Heart left ventricle (tissue), 16 donors: ENCODE data around the gene YIPF4. TPM values are rescaled to one million over a fixed set of nuclear protein-coding genes. Genes with fewer than 3 reads are reported as not detected.

ENCODE experiments used
- ATAC-seq, 4 donors: fragments of 200-7000 bp; cut with Tn5 transposase; one replicate each; pipeline ENCODE4 v1.9.1; 2020 to 2022; ENCODE audit warnings: moderate library complexity in 4 of 4, mild to moderate bottlenecking in 3 of 4, moderate number of reproducible peaks in 1 of 4
- DNase-seq, 5 donors: peaks; one replicate each; pipeline ENCODE4 v3.0.0-alpha.2; 2020
- H3K27ac ChIP-seq, 12 donors: fragments of 200-600 bp; sonication (generic) in 4 of 12; one replicate each; pipeline versions ENCODE4 v1.5.0 to v1.8.0; 2016 to 2022; ENCODE audit warnings: mild to moderate bottlenecking in 2 of 12
- H3K27me3 ChIP-seq, 9 donors: fragments of 200-600 bp; sonication (generic) in 2 of 9; one replicate each; pipeline versions ENCODE4 v1.5.1 to v1.8.0; 2016 to 2022; ENCODE audit warnings: mild to moderate bottlenecking in 3 of 9
- H3K36me3 ChIP-seq, 9 donors: fragments of 200-600 bp; sonication (generic) in 2 of 9; one replicate each; pipeline versions ENCODE4 v1.5.0 to v1.8.0; 2018 to 2022; ENCODE audit warnings: mild to moderate bottlenecking in 2 of 9
- H3K4me1 ChIP-seq, 12 donors: fragments of 200-600 bp; sonication (generic) in 4 of 12; one replicate each; pipeline versions ENCODE4 v1.5.0 to v1.8.0; 2016 to 2022; ENCODE audit warnings: mild to moderate bottlenecking in 3 of 12
- H3K4me3 ChIP-seq, 12 donors: fragments of 200-600 bp; sonication (generic) in 4 of 12; one replicate each; pipeline versions ENCODE4 v1.5.0 to v1.8.0; 2017 to 2022; ENCODE audit warnings: mild to moderate bottlenecking in 9 of 12, moderate library complexity in 4 of 12
- H3K9me3 ChIP-seq, 12 donors: fragments of 200-600 bp; sonication (generic) in 4 of 12; one replicate each; pipeline versions ENCODE4 v1.5.0 to v1.8.0; 2016 to 2022; ENCODE audit warnings: mild to moderate bottlenecking in 1 of 12
- POLR2A ChIP-seq, 2 donors: fragments of 450-650 bp; IDR thresholded peaks; one replicate each; pipeline ENCODE4 v1.6.1; 2017; ENCODE audit warnings: antibody characterized with exemption in 2 of 2, mild to moderate bottlenecking in 2 of 2, moderate library complexity in 2 of 2
- WGBS, 4 donors: extraction: QIAGEN DNeasy Blood & Tissue Kit in 2 of 4; methylation state at CpG; one replicate each; pipeline versions ENCODE4 v1.1.5 to v1.1.7; 2013 to 2018; 5-methylcytosine and 5-hydroxymethylcytosine counted together
- intact Hi-C, 10 donors: fragments of 100-400 bp; cut with DNase I; formaldehyde crosslinking; loops; one replicate each; pipeline versions ENCODE4 v1.11.1 to v1.14.2; 2022
- polyA plus RNA-seq, 2 donors: library from polyadenylated mRNA; stranded (reverse); fragments of 200-250 nt; gene quantifications; one replicate each; pipeline ENCODE4 v1.2.3, GENCODE V29; 2013
- total RNA-seq, 9 donors: library from RNA; depleted of rRNA in 2 of 9; stranded (reverse); fragments of >200 nt in 2 of 9; fragmentation: NEBNext Ultra II Directional in 3 of 9; extraction: Animal tissue kit (Norgen Biotek cat#: 25700) in 3 of 9; gene quantifications; one replicate each; pipeline versions ENCODE4 v1.1.0 to v1.2.4, GENCODE V29; 2016 to 2023
- TF ChIP-seq, protein P1 (sequence below), 12 donors: fragments of 200-600 bp; sonication (generic) in 4 of 12; IDR thresholded peaks; one replicate each; pipeline versions ENCODE4 v1.5.0 to v1.8.0; 2018 to 2022; ENCODE audit warnings: antibody characterized with exemption in 12 of 12, mild to moderate bottlenecking in 5 of 12
- donor health status: ischemic (EF 13 %, LVEDD 7.1; RV severe dilation, severe dysfunction).
- donor health status: healthy with polysubstance abuse.
- donor health status: DM: no; HTN: yes; CAD: no.
- donor health status: DM: no; HTN: no; CAD: no.
- donor health status: ischemic (EF 25% LVEDD 6.9; RV normal size, moderate dysfunction).
- donor health status: ischemic (EF 25% LVEDD 5.7; RV mildly dilated, moderate dysfunction).
- donor health status: healthy.
- donor health status: DM: yes; HTN: yes; CAD: no.
- donor health status: ischemic (EF 35%, LVEDD 5.7; RV mildly dilated, moderate dysfunction).
- donor health status: nonischemic (EF 11% LVEDD 7.7; RV severe dilation, severe dysfunction).
- donor health status: DM: yes; HTN: yes; CAD: no.
- donor health status: PGD.
- donor health status: ischemic (EF 29% LVEDD 5.4; RV normal size, mild dysfunction).
- donor health status: nonischemic (EF 23%, LVEDD 6.1; RV moderate dilation, normal function).

Gene YIPF4
- total and polyA plus RNA-seq, 11 donors: 14.9 to 79.3 (median 60.3) TPM

DNA sequence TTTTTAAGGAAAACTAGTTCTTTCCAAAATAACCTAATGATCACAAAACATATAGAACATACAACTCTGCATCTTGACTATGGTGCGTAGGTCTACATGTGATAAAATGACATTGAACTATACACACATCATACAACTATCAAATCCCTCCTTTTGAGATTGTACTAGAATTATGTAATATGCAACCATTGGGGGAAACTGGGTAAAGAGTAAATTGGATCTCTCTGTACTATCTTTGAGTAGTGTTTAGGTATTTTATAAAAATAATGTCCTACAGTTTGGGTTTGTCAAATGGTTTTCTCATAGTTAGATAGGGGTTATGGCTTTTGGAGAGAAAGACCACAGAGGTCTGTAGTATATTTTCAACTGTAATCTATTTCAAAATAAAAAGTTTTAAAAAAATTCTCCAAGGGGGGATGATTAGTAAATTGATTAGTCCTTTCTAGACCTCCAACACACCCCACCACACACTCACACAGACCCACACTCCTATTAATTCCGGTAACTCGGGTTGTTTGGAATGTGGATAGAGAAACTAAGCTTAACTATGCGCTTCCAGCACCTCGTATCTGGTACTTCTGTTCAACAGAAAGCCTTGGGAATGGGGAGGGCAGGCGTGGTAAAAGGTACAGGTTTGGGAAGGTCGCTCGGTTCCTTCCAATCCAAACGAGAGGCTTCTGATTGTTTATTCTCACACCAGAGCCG, 78.4 kb downstream of the YIPF4 start:
- DNase-seq (no peak), ATAC-seq (peak in 1 of 4 donors; percentile 5)
- no peak for TF ChIP-seq POLR2A (IDR thresholded peaks at IDR 0.05)
- TF ChIP-seq, protein P1, sequence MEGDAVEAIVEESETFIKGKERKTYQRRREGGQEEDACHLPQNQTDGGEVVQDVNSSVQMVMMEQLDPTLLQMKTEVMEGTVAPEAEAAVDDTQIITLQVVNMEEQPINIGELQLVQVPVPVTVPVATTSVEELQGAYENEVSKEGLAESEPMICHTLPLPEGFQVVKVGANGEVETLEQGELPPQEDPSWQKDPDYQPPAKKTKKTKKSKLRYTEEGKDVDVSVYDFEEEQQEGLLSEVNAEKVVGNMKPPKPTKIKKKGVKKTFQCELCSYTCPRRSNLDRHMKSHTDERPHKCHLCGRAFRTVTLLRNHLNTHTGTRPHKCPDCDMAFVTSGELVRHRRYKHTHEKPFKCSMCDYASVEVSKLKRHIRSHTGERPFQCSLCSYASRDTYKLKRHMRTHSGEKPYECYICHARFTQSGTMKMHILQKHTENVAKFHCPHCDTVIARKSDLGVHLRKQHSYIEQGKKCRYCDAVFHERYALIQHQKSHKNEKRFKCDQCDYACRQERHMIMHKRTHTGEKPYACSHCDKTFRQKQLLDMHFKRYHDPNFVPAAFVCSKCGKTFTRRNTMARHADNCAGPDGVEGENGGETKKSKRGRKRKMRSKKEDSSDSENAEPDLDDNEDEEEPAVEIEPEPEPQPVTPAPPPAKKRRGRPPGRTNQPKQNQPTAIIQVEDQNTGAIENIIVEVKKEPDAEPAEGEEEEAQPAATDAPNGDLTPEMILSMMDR (IDR thresholded peaks at IDR 0.05): no peak
- intact Hi-C loops: loop anchor here in 3 of 10 donors (2.0 to 10.0 kb wide), 5 partner anchors 79 to 344 kb away; partner anchors contain the start of genes YIPF4 (in 2 of the 3), MEMO1 (in 1 of the 3), SLC30A6 (in 1 of the 3) and SPAST (in 1 of the 3)
- 10 to 11% (median 10%) methylated on average over 10 of the region's 10 CpGs for WGBS, 4 donors
- H3K36me3 ChIP-seq: peaks cover 0 to 8% (median 0%) of the 10 kb centered on the region in 9 donors
- no peaks in the 10 kb centered on the region for H3K9me3 ChIP-seq
- no peaks in the 10 kb centered on the region for H3K27me3 ChIP-seq
- peak overlapping the region; percentile 73 to 100 (median 95) for H3K4me3 ChIP-seq
- peaks cover 10 to 39% (median 29%) of the 10 kb centered on the region in 12 donors for H3K4me1 ChIP-seq
- peak overlapping the region; percentile 85 to 98 (median 93) for H3K27ac ChIP-seq

DNA sequence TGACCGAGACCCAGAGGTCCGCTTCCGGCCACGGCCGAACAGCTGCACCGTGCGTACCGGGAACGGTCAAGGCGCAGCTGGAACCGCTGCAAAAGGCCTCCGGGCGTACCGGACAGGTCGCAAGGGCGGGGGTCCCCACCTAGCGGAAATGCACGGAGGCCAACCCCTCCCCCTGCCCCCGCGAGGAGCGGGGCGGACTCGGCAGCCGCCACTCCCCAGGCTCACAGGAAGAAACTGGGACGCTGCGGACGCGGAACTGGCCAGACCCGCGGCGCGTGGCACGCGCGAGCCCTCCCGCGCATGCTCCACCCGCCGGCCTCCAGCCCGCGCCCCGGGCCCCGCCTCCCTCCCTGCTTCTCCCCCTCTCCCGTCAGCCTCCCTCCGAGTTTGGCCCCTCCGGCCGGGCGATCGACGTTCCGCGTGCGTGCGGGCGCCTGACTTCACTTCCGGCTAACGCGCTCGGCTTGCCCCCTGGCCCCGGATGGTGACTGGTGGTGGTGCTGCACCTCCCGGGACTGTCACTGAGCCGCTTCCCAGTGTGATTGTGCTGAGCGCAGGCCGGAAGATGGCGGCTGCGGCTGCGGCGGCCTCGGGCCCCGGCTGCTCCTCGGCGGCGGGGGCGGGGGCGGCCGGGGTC, 79.1 kb downstream of the YIPF4 start, which contains the start of gene BIRC6:
Gene BIRC6, plus strand, starts transcription at position 343 of the 637 bp plus-strand sequence. Its CDS starts 139 bp downstream, at position 482.
- intact Hi-C loops: loop anchor here in 3 of 10 donors (2.0 to 10.0 kb wide), 5 partner anchors 79 to 344 kb away; partner anchors contain the start of genes YIPF4 (in 2 of the 3), MEMO1 (in 1 of the 3), SLC30A6 (in 1 of the 3) and SPAST (in 1 of the 3)
- Histone ChIP-seq H3K36me3 (peaks cover 0 to 10% (median 0%) of the 10 kb centered on the region in 9 donors), H3K4me1 (peaks cover 10 to 46% (median 29%) of the 10 kb centered on the region in 12 donors), H3K4me3 (peak within 1 kb of the TSS; percentile 73 to 100 (median 95)), H3K27ac (peak within 1 kb of the TSS; percentile 85 to 98 (median 93)), H3K27me3 (no peaks in the 10 kb centered on the region), H3K9me3 (no peaks in the 10 kb centered on the region)
- ATAC-seq (peak; percentile 96 to 98 (median 97)), DNase-seq (peak; percentile 98 to 99 (median 99))
- WGBS, 4 donors: 0 to 1% (median 1%) methylated on average over 33 to 76 of the region's 76 CpGs
- TF ChIP-seq, protein P1 (IDR thresholded peaks at IDR 0.05): no peak
- TF ChIP-seq POLR2A (IDR thresholded peaks at IDR 0.05): peak; percentile 29 to 89

DNA sequence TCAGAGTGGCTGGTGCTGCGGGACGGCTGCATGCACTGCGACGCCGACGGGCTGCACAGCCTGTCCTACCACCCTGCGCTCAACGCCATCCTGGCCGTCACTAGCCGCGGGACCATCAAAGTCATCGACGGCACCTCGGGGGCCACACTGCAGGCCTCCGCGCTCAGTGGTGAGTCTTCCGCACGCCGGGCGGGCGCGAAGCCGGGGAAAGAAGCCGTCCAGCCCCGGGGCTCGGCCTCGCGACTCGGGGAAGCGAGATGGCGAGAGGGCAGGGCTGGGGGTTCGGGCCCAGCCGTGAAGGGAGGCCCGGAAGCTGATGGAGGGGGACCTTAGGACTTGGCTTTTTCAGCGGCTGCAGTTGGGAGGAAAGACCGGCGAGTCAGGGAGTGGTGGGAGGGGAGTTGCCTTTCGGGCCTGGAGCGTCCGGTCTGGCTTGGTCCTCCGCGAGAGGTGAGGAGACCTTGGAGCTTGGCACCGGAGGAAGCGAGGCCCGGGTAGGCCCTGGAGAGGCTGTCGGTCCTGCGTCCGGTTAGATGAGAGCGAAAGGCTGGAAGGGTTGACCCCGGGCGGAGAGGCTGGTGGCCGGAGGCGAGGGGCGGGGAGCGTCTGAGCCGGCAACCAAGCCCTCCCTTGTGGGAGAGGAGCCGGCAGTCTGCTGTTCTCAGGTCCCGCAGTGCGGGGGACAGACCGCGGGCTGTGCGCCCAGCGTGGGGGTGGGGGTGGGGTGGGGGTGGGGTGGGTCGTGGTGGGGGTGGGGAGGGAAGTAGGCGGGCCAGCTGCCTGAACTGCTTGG, 79.8 kb downstream of the YIPF4 start:
- intact Hi-C loops: loop anchor here in 3 of 10 donors (2.0 to 10.0 kb wide), 5 partner anchors 80 to 345 kb away; partner anchors contain the start of genes YIPF4 (in 2 of the 3), MEMO1 (in 1 of the 3), SLC30A6 (in 1 of the 3) and SPAST (in 1 of the 3)
- peak; percentile 31 to 71 (median 46) for DNase-seq
- Histone ChIP-seq H3K27ac (peak overlapping the region; percentile 85 to 98 (median 93)), H3K9me3 (no peaks in the 10 kb centered on the region), H3K36me3 (peaks cover 0 to 10% (median 0%) of the 10 kb centered on the region in 9 donors), H3K4me3 (peak overlapping the region; percentile 73 to 100 (median 95)), H3K4me1 (peaks cover 10 to 48% (median 29%) of the 10 kb centered on the region in 12 donors), H3K27me3 (no peaks in the 10 kb centered on the region)
- peak in 2 of 4 donors; percentile 6 to 9 for ATAC-seq
- WGBS, 4 donors: 0 to 1% (median 0%) methylated on average over 29 to 65 of the region's 65 CpGs
- no peak for TF ChIP-seq POLR2A (IDR thresholded peaks at IDR 0.05)
- TF ChIP-seq, protein P1 (IDR thresholded peaks at IDR 0.05): no peak
